T-helper 22 cell (primary cell): ENCODE measurements around the gene ZMIZ1.

ENCODE experiments used
- DNase-seq: peaks from one replicate; pipeline ENCODE4 v3.0.0-alpha.2; 2020; ENCODE audit warnings: low read depth

ZMIZ1 gene

DNA sequence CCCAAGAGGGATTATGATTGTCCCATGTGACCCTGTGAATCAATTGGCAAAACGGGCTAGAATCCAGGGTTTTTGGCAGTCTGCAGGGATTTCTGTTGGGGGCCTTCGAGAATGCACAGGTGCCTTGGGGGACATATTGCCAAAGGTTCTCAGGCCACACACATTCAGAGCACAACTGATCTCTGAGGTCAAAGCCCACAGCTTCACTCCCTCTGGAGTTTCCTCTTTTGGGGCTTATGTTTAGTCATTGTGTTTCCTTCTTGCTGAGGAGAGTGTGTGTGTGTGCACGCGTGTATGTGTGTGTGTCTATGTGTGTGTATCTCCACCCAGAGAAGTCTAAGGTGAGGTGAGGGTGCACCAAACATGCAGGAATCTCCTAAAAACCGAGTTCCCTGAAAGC lies 287.3 kb downstream of the ZMIZ1 start:
- DNase-seq, result no peak

DNA sequence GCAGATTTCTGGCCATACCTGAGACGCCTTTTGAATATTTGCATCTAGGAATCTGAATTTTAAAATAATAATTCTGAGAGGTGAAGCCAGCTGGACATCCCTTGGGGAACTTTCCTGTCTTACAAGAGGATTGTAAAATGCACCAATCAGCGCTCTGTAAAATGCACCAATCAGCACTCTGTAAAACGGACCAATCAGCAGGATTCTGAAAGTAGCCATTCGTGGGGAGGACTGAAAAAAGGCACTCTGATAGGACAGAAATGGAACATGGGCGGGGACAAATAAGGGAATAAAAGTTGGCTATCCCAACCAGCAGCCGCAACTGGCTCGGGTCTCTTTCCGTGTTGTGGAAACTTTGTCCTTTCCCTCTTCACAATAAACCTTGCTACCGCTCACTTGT lies 288.4 kb downstream of the ZMIZ1 start:
- no peak for DNase-seq

DNA sequence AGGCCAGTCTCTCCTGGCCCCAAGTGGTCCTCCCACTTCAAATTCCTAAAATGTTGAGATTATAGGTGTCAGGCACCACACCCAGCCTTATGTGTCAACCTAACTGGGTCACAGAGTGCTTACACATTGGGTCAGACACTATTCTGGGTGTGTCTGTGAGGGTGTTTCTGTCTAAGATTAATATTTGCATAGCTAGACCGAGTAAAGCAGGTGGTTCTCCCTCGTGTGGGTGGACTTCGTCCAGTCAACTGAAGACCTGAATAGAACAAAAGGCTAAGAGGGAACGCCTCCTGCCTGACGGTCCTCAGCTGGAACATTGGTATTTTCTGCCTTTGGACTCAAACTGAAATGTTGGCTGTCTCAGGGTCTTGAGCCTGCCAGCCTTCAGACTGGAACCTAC lies 290.0 kb downstream of the ZMIZ1 start:
- no peak for DNase-seq

DNA sequence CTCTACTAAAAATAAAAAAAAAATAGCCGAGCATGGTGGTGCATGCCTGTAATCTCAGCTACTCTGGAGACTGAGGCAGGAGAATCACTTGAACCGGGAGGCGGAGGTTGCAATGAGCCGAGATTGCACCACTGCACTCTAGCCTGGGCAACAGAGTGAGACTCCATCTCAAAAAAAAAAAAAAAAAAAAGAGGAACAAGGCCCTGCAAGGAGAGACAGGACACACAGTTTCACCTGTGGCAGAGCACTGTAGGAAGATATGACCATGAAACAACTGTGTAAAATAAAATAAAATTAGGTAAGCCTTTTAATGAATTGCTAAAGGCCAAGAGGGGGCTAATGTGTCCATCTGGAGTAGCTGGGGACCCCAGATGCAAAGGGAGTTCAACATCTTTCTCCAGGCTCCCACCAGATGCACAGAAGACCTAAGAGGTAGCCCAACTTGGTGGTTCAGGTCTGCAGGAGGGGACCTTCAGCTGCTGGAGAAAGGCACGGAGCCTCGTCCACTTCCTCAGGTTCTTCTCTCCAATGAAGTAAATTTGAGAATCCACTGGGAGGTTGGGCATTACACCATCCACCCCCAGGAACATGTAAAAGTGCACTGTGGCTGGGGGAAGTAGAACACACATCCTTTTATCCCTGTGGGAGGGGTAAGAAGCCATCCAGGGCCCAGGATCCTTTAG lies 291.2 kb downstream of the ZMIZ1 start:
- no peak for DNase-seq

DNA sequence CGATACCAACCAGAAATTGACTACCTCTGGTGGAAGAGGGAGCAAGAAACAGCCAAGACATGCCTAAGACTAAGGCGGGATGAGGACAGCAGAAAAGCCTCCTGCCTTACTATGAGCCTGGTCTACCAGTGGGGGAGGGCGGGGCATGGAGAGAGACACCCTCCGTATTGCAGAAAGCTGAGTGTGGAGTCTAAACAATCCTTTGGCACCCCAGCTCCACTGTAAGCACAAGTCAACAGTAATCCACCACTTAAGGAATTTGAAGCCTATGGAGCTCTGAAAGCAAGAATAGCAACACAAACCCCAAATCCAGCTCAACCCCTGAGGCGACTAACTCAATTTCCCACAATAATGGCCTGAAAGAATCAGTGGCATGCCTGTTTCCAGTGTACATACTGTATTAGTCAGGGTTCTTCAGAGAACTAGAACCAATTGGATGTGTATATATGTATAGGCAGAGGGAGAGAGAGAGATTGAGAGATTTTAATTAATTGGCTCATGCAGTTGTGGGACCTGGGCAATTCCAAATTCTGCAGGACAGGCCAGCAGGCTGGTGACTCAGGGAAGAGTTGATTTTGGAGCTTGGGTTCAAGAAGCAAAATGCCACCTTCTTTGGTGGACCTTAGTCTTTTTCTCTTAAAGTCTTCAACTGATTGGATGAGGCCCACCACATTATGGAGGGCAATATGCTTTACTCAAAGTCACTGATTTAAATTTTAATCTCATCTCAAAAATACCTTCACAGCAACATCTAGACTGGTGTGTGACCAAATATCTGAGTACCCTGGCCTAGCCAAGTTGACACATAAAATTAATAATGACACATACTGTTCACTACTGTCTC lies 292.0 kb downstream of the ZMIZ1 start:
- no peak for DNase-seq

DNA sequence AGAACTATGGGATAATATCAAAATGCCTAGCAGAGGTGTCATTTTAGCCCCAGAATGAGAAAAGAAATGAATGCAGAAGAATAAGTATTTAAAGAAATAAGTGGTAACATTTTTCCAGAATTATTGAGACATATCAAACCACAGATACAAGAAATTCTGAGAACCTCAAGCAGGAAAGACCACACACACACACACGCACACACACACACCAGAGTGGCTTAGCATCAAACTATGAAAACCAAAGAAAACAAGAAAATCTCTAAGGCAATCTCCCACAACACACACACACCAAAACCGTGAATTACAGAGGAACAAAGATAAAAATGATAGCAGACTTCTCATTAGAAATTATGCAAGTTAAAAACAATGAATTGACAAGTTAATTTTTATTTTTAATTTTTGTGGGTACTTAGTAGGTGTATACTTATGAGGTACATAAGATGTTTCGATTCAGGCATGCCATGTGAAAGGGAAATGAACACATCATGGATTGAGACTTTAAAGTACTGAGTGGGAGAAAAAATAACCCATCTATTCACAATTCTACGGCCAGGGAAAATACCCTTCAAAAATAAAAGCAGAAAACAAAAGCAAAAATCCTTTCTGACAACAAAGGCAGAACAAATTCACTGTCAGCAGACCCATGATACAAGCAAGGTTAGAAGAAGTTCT lies 293.1 kb downstream of the ZMIZ1 start:
- DNase-seq, result no peak
